ENCODE measurements around the gene CNNM4.

CNNM4 gene

GRCh38 chr2:96757477-96757860 is 3.2 kb upstream of the CNNM4 start:
- in situ Hi-C loops (cut with HindIII; ENCODE audit: low sequenced_read_pairs): loop anchor here (5.0 kb wide), 1 partner anchor 55 kb away; no protein-coding TSS in a partner anchor

- in situ Hi-C loops (cut with HindIII; ENCODE audit: low sequenced_read_pairs): loop anchor here (5.0 kb wide), 1 partner anchor 53 kb away; no protein-coding TSS in a partner anchor
Measured at GRCh38 chr2:96758987-96759386, 1.7 kb upstream of the CNNM4 start.

- in situ Hi-C loops (cut with HindIII; ENCODE audit: low sequenced_read_pairs): loop anchor here (5.0 kb wide), 1 partner anchor 53 kb away; no protein-coding TSS in a partner anchor
Measured at GRCh38 chr2:96759548-96759947, 1.2 kb upstream of the CNNM4 start.

- in situ Hi-C loops (cut with HindIII; ENCODE audit: low sequenced_read_pairs): no loop called here
Measured at GRCh38 chr2:96760986-96761832, 507 bp downstream of the CNNM4 start.

- in situ Hi-C loops (cut with HindIII; ENCODE audit: low sequenced_read_pairs): no loop called here
Measured at GRCh38 chr2:96762529-96763311, 2.0 kb downstream of the CNNM4 start.

GRCh38 chr2:96763511-96764252 is 3.0 kb downstream of the CNNM4 start:
- in situ Hi-C loops (cut with HindIII; ENCODE audit: low sequenced_read_pairs): no loop called here

- in situ Hi-C loops (cut with HindIII; ENCODE audit: low sequenced_read_pairs): no loop called here
Measured at GRCh38 chr2:96764253-96764637, 3.5 kb downstream of the CNNM4 start.

- in situ Hi-C loops (cut with HindIII; ENCODE audit: low sequenced_read_pairs): no loop called here
Measured at GRCh38 chr2:96767135-96767871, 6.6 kb downstream of the CNNM4 start.

- in situ Hi-C loops (cut with HindIII; ENCODE audit: low sequenced_read_pairs): no loop called here
Measured at GRCh38 chr2:96768083-96768561, 7.4 kb downstream of the CNNM4 start.

- in situ Hi-C loops (cut with HindIII; ENCODE audit: low sequenced_read_pairs): no loop called here
Measured at GRCh38 chr2:96769814-96770213, 9.1 kb downstream of the CNNM4 start.

- in situ Hi-C loops (cut with HindIII; ENCODE audit: low sequenced_read_pairs): no loop called here
Measured at GRCh38 chr2:96770442-96771202, 9.9 kb downstream of the CNNM4 start.

GRCh38 chr2:96771796-96772618 is 11.3 kb downstream of the CNNM4 start:
- in situ Hi-C loops (cut with HindIII; ENCODE audit: low sequenced_read_pairs): no loop called here

GRCh38 chr2:96772903-96773671 is 12.4 kb downstream of the CNNM4 start:
- in situ Hi-C loops (cut with HindIII; ENCODE audit: low sequenced_read_pairs): no loop called here

- in situ Hi-C loops (cut with HindIII; ENCODE audit: low sequenced_read_pairs): no loop called here
Measured at GRCh38 chr2:96773922-96774321, 13.2 kb downstream of the CNNM4 start.

GRCh38 chr2:96775160-96775559 is 14.5 kb downstream of the CNNM4 start:
- in situ Hi-C loops (cut with HindIII; ENCODE audit: low sequenced_read_pairs): no loop called here

GRCh38 chr2:96783388-96783787 is 22.7 kb downstream of the CNNM4 start:
- in situ Hi-C loops (cut with HindIII; ENCODE audit: low sequenced_read_pairs): no loop called here

- in situ Hi-C loops (cut with HindIII; ENCODE audit: low sequenced_read_pairs): no loop called here
Measured at GRCh38 chr2:96787411-96787810, 26.7 kb downstream of the CNNM4 start.
